DOHH2 (cell line): Measurements from ENCODE around the gene SCO2.

Experiments used
- H3F3A ChIP-seq: fragments of 200-600 bp; sonication (generic), shearing (Covaris generic); 2 replicates; pipeline ENCODE4 v1.6.0; 2016; ENCODE audit warnings: antibody characterized with exemption, mild to moderate bottlenecking; ENCODE audit not compliant: control insufficient read depth, insufficient read depth
- H3K27ac ChIP-seq: fragments of 200-600 bp; sonication (generic); 2 replicates; pipeline ENCODE4 v1.5.1; 2014; ENCODE audit warnings: low read depth, mild to moderate bottlenecking, low read length, moderate library complexity
- H3K27me3 ChIP-seq: fragments of 200-600 bp; sonication (generic); 2 replicates; pipeline ENCODE4 v1.6.1; 2014; ENCODE audit warnings: mild to moderate bottlenecking, low read length, mixed read lengths; ENCODE audit not compliant: control insufficient read depth
- H3K36me3 ChIP-seq: fragments of 200-600 bp; sonication (generic); 2 replicates; pipeline ENCODE4 v1.6.1; 2014; ENCODE audit warnings: mild to moderate bottlenecking, low read length, moderate library complexity, mixed read lengths; ENCODE audit not compliant: control insufficient read depth
- H3K4me1 ChIP-seq: fragments of 200-600 bp; sonication (generic); 2 replicates; pipeline ENCODE4 v1.6.1; 2014; ENCODE audit warnings: mild to moderate bottlenecking, low read length, mixed read lengths; ENCODE audit not compliant: control insufficient read depth
- H3K4me2 ChIP-seq: fragments of 200-600 bp; sonication (generic); 2 replicates; pipeline ENCODE4 v1.6.0; 2014; ENCODE audit warnings: mild to moderate bottlenecking, low read length, moderate library complexity
- H3K4me3 ChIP-seq: fragments of 200-600 bp; sonication (generic); 2 replicates; pipeline ENCODE4 v1.5.1; 2014; ENCODE audit warnings: mild to moderate bottlenecking, low read length, mixed read lengths
- H3K79me2 ChIP-seq: fragments of 200-600 bp; sonication (generic); 2 replicates; pipeline ENCODE4 v1.6.1; 2014; ENCODE audit warnings: mild to moderate bottlenecking, low read length, mixed read lengths; ENCODE audit not compliant: control insufficient read depth
- H3K9me2 ChIP-seq: fragments of 200-600 bp; sonication (generic); replicated peaks from 2 replicates; pipeline ENCODE4 v1.6.1; 2014; ENCODE audit warnings: mild to moderate bottlenecking, low read length, mixed read lengths; ENCODE audit not compliant: control insufficient read depth
- H3K9me3 ChIP-seq: fragments of 200-600 bp; sonication (generic); 2 replicates; pipeline ENCODE4 v1.6.1; 2014; ENCODE audit warnings: antibody characterized with exemption, low read length, mixed read lengths; ENCODE audit not compliant: control insufficient read depth, insufficient read depth
- H4K20me1 ChIP-seq: fragments of 200-600 bp; sonication (generic); 2 replicates; pipeline ENCODE4 v1.6.0; 2014; ENCODE audit warnings: low read depth, mild to moderate bottlenecking, antibody characterized with exemption, low read length, moderate library complexity; ENCODE audit not compliant: control insufficient read depth, insufficient read depth
- EZH2phosphoT487 ChIP-seq: fragments of 200-600 bp; sonication (generic); IDR thresholded peaks from 2 replicates; pipeline ENCODE4 v1.6.1; 2017; ENCODE audit warnings: borderline replicate concordance, mild to moderate bottlenecking, antibody characterized with exemption, low read length, moderate library complexity, mixed read lengths
- TF ChIP-seq, protein P1 (sequence below): fragments of 200-600 bp; sonication (generic); IDR thresholded peaks from one replicate; pipeline ENCODE4 v1.5.1; 2014; ENCODE audit warnings: antibody characterized with exemption, mild to moderate bottlenecking, low read depth, low read length; ENCODE audit not compliant: poor library complexity, severe bottlenecking

The SCO2 gene

GRCh38 chr22:50530877-50531545, 5.6 kb upstream of the SCO2 start:
- H3K4me3 ChIP-seq, result peak overlapping the region; percentile 91
- H3K27ac ChIP-seq, result peak overlapping the region; percentile 97
- H3K27me3 ChIP-seq, result no peaks in the 10 kb centered on the region
- no peaks in the 10 kb centered on the region for H3K9me3 ChIP-seq
- H3K4me2 ChIP-seq, result peak overlapping the region; percentile 94
- peaks cover 63% of the 10 kb centered on the region for H3K4me1 ChIP-seq
- peaks cover 50% of the 10 kb centered on the region for H3F3A ChIP-seq
- H4K20me1 ChIP-seq, result no peaks in the 10 kb centered on the region
- peaks cover 24% of the 10 kb centered on the region for H3K79me2 ChIP-seq
- TF ChIP-seq, protein P1, sequence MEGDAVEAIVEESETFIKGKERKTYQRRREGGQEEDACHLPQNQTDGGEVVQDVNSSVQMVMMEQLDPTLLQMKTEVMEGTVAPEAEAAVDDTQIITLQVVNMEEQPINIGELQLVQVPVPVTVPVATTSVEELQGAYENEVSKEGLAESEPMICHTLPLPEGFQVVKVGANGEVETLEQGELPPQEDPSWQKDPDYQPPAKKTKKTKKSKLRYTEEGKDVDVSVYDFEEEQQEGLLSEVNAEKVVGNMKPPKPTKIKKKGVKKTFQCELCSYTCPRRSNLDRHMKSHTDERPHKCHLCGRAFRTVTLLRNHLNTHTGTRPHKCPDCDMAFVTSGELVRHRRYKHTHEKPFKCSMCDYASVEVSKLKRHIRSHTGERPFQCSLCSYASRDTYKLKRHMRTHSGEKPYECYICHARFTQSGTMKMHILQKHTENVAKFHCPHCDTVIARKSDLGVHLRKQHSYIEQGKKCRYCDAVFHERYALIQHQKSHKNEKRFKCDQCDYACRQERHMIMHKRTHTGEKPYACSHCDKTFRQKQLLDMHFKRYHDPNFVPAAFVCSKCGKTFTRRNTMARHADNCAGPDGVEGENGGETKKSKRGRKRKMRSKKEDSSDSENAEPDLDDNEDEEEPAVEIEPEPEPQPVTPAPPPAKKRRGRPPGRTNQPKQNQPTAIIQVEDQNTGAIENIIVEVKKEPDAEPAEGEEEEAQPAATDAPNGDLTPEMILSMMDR, result peak; percentile 9
- TF ChIP-seq EZH2phosphoT487, result no peak
- no peaks in the 10 kb centered on the region for H3K9me2 ChIP-seq
- peaks cover 2% of the 10 kb centered on the region; the same call in 1 of the 2 replicates for H3K36me3 ChIP-seq

DNA sequence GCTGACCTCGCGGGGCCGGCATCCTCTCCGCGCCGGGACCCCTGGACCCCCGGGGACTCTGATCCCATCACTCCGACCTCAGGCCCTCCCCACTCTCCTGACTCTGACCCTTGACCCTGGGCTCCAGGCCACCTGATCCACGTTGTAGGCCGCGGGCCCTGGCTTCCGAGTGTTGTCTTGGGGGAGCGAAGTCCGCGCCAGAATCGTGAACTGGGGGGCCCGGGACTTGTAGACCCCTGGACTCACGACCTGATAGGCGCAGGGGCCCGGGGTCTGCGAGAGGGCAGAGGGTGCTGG, 5.1 kb upstream of the SCO2 start:
- no peaks in the 10 kb centered on the region for H3K9me2 ChIP-seq
- H3K4me3 ChIP-seq, result peak overlapping the region; percentile 91
- TF ChIP-seq, protein P1, result no peak
- TF ChIP-seq EZH2phosphoT487, result no peak
- H3K9me3 ChIP-seq, result no peaks in the 10 kb centered on the region
- H3K79me2 ChIP-seq, result peaks cover 24% of the 10 kb centered on the region
- H3F3A ChIP-seq, result peaks cover 46% of the 10 kb centered on the region
- H3K36me3 ChIP-seq, result peaks cover 5% of the 10 kb centered on the region; the same call in 1 of the 2 replicates
- H3K27me3 ChIP-seq, result no peaks in the 10 kb centered on the region
- peaks cover 58% of the 10 kb centered on the region for H3K4me1 ChIP-seq
- H3K27ac ChIP-seq, result peak overlapping the region; percentile 97
- H4K20me1 ChIP-seq, result no peaks in the 10 kb centered on the region
- peak overlapping the region; percentile 94 for H3K4me2 ChIP-seq

GRCh38 chr22:50529897-50530579, 4.6 kb upstream of the SCO2 start, which contains the start of gene TYMP:
Gene TYMP, minus strand, starts transcription at chr22:50530012. Its CDS starts 303 bp downstream, at chr22:50529709.
- Histone ChIP-seq H4K20me1 (no peaks in the 10 kb centered on the region), H3K4me2 (peak within 1 kb of the TSS; percentile 94), H3K79me2 (peaks cover 26% of the 10 kb centered on the region), H3K9me3 (no peaks in the 10 kb centered on the region), H3K4me1 (peaks cover 53% of the 10 kb centered on the region), H3K36me3 (peaks cover 5% of the 10 kb centered on the region; the same call in 1 of the 2 replicates), H3K27me3 (no peaks in the 10 kb centered on the region), H3K4me3 (peak within 1 kb of the TSS; percentile 91), H3K9me2 (no peaks in the 10 kb centered on the region), H3F3A (peaks cover 41% of the 10 kb centered on the region), H3K27ac (peak within 1 kb of the TSS; percentile 97)
- no peak for TF ChIP-seq EZH2phosphoT487
- TF ChIP-seq, protein P1, result no peak
